ENCODE data around the gene IFT80. TPM values are rescaled to one million over a fixed set of nuclear protein-coding genes. Genes with fewer than 3 reads are reported as not detected.
"Not testable (repeated sequence)": the region's sequence is repeated elsewhere in the genome, so short reads cannot be mapped to it uniquely, and the experiment has no call there.

Gene IFT80
- total RNA-seq, 1 experiment from 2014 or later, result 26.3 TPM

DNA sequence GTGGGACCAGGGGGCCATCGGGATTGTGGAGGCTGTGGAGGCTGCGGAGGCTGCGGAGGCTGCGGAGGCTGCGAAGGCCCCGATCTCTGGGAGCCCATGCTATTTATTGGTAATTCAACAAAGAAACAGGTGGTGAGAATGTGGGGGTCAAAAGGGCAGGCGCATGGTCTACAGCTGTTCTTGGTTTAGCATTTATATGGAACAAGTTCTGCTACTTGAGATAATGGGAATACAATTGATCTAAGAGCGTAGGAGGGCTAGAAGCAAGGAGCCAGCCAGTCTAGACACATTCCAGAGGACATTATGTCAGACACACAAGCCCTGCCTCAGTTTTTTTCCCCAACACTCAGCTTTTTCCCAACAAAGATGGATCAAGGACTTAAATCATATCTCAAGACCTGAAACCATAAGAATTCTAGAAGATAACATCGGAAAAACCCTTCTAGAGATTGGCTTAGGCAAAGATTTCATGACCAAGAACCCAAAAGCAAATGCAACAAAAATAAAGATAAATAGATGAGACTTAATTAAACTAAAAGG lies 153.7 kb downstream of the IFT80 start:
- ChIA-PET RAD21 (ENCODE audit: low non-redundant PET in 1 of 2, low total read pairs in 2 of 2, uncharacterized antibody in 2 of 2, unreplicated experiment in 2 of 2) (no interaction called here), POLR2A (no interaction called here), CTCF (no interaction called here)
- no peak for TF ChIP-seq EZH2 (IDR thresholded peaks at IDR 0.05)
- no peak for TF ChIP-seq POLR2AphosphoS5 (IDR thresholded peaks at IDR 0.05; ENCODE audit: low read depth, low read length)
- no peak for TF ChIP-seq TCF7L2 (IDR thresholded peaks at IDR 0.05; ENCODE audit: borderline replicate concordance, extremely low read depth, insufficient read depth, insufficient read length)
- Histone ChIP-seq H3K79me2 (ENCODE audit: insufficient read depth, low read length) (no peaks in the 10 kb centered on the region), H3K9ac (ENCODE audit: low read length) (no peak overlapping the region), H3K27me3 (ENCODE audit: insufficient read depth, low read length) (no peaks in the 10 kb centered on the region), H3K36me3 (ENCODE audit: control insufficient read depth in 1 of 2, insufficient read depth in 2 of 2, low read length in 2 of 2) (no peaks in the 10 kb centered on the region), H3K4me3 (replicated peaks in 1 of 2; ENCODE audit: low read depth in 1 of 2, low read length in 2 of 2) (no peak overlapping the region), H4K20me1 (ENCODE audit: insufficient read depth) (no peaks in the 10 kb centered on the region), H2AFZ (ENCODE audit: low read depth, low read length, poor library complexity, severe bottlenecking) (no peak overlapping the region), H3K4me1 (ENCODE audit: control insufficient read depth in 1 of 2, insufficient read depth in 2 of 2, low read length in 2 of 2) (peaks cover 0 to 11% of the 10 kb centered on the region in 2 experiments; a peak in 2 of 4 replicates), H3K9me2 (ENCODE audit: insufficient read depth) (no peaks in the 10 kb centered on the region), H3K4me2 (ENCODE audit: low read length) (no peak overlapping the region), H3K27ac (ENCODE audit: low read depth, low read length) (no peak overlapping the region), H3K9me3 (ENCODE audit: control insufficient read depth in 1 of 2, insufficient read depth in 1 of 2, low read depth in 1 of 2, low read length in 2 of 2) (no peaks in the 10 kb centered on the region)
- no peak for ATAC-seq
- no TSS peak for BruUV-seq (replicated peaks)
- intact Hi-C loops (cut with micrococcal nuclease), result no loop called here
- no peak for DNase-seq (ENCODE audit: low read depth, low spot score)

GRCh38 chr3:160240719-160241118 lies 158.3 kb downstream of the IFT80 start:
- H3K9me3 ChIP-seq (ENCODE audit: control insufficient read depth in 1 of 2, insufficient read depth in 1 of 2, low read depth in 1 of 2, low read length in 2 of 2); intact Hi-C loops (cut with micrococcal nuclease); H3K9ac ChIP-seq (ENCODE audit: low read length); RAD21 ChIA-PET (ENCODE audit: low non-redundant PET in 1 of 2, low total read pairs in 2 of 2, uncharacterized antibody in 2 of 2, unreplicated experiment in 2 of 2); H3K27me3 ChIP-seq (ENCODE audit: insufficient read depth, low read length); H4K20me1 ChIP-seq (ENCODE audit: insufficient read depth); H3K9me2 ChIP-seq (ENCODE audit: insufficient read depth); H3K79me2 ChIP-seq (ENCODE audit: insufficient read depth, low read length); CTCF ChIA-PET; H3K27ac ChIP-seq (ENCODE audit: low read depth, low read length); POLR2A ChIA-PET; H3K4me3 ChIP-seq (replicated peaks in 1 of 2; ENCODE audit: low read depth in 1 of 2, low read length in 2 of 2); BruUV-seq (replicated peaks); H3K36me3 ChIP-seq (ENCODE audit: control insufficient read depth in 1 of 2, insufficient read depth in 2 of 2, low read length in 2 of 2): not testable (repeated sequence)
- 0 out of 2 replicates have a peak overlapping the region, but pooled peaks have one; percentile 18 for H3K4me2 ChIP-seq (ENCODE audit: low read length)
- H3K4me1 ChIP-seq (ENCODE audit: control insufficient read depth in 1 of 2, insufficient read depth in 2 of 2, low read length in 2 of 2), result peaks cover 0 to 12% of the 10 kb centered on the region in 2 experiments; a peak in 2 of 4 replicates
- TF ChIP-seq MAX (IDR thresholded peaks at IDR 0.05) (peak; percentile 90), SRF (IDR thresholded peaks at IDR 0.05; ENCODE audit: low read depth) (peak; percentile 67), SP1 (IDR thresholded peaks at IDR 0.05; ENCODE audit: low read depth) (peak; percentile 78), JUND (IDR thresholded peaks at IDR 0.05) (peak; percentile 91), CBX3 (IDR thresholded peaks at IDR 0.05; ENCODE audit: low read depth) (peak; percentile 95), CTCF (IDR thresholded peaks at IDR 0.05 in 2 of 3, conservative IDR thresholded peaks at IDR 0.05 in 1 of 3; ENCODE audit: borderline replicate concordance in 1 of 3, insufficient read depth in 1 of 3, low read depth in 2 of 3, low read length in 2 of 3) (peak in 1 of 3 experiments; percentile 14; a peak in 1 of 6 replicates), ATF3 (IDR thresholded peaks at IDR 0.05) (0 out of 2 replicates have a peak, but pooled peaks have one; percentile 39), FOSL1 (IDR thresholded peaks at IDR 0.05; ENCODE audit: low read depth) (peak; percentile 95), CEBPB (IDR thresholded peaks at IDR 0.05; ENCODE audit: low read depth) (peak; percentile 47; the same call in 1 of the 2 replicates)
- peak overlapping the region; percentile 57 for H2AFZ ChIP-seq (ENCODE audit: low read depth, low read length, poor library complexity, severe bottlenecking)
- ATAC-seq (peak; percentile 79), DNase-seq (ENCODE audit: low read depth, low spot score) (peak; percentile 75)

Data from HCT116 (cell line).